NCI-H524 treated with DMSO at 0.1 percent for 48 hours (cell line): Measurements from ENCODE around the gene ZNF618.

ENCODE experiments used
- DNase-seq: peaks from one replicate; lab custom pipeline; 2025; lab: John Stamatoyannopoulos, UW

The ZNF618 gene

GRCh38 chr9:114082763-114083412 lies 206.8 kb downstream of the ZNF618 start:
- DNase-seq, result peak; percentile 72

- DNase-seq, result no peak
Observed at GRCh38 chr9:114083666-114084065, 207.6 kb downstream of the ZNF618 start.

GRCh38 chr9:114084282-114085073 lies 208.4 kb downstream of the ZNF618 start:
- no peak for DNase-seq

GRCh38 chr9:114085387-114085789 lies 209.3 kb downstream of the ZNF618 start:
- no peak for DNase-seq

GRCh38 chr9:114086009-114086408 lies 209.9 kb downstream of the ZNF618 start:
- no peak for DNase-seq

- DNase-seq, result no peak
Observed at GRCh38 chr9:114086607-114087006, 210.5 kb downstream of the ZNF618 start.

- no peak for DNase-seq
Observed at GRCh38 chr9:114087721-114088120, 211.6 kb downstream of the ZNF618 start.

GRCh38 chr9:114088571-114089170 lies 212.6 kb downstream of the ZNF618 start:
- no peak for DNase-seq

GRCh38 chr9:114089206-114089840 lies 213.2 kb downstream of the ZNF618 start:
- DNase-seq, result no peak

- DNase-seq, result no peak
Observed at GRCh38 chr9:114090798-114091197, 214.7 kb downstream of the ZNF618 start.

GRCh38 chr9:114091711-114092110 lies 215.6 kb downstream of the ZNF618 start:
- no peak for DNase-seq

- DNase-seq, result no peak
Observed at GRCh38 chr9:114092336-114092735, 216.2 kb downstream of the ZNF618 start.

- DNase-seq, result no peak
Observed at GRCh38 chr9:114093031-114093471, 216.9 kb downstream of the ZNF618 start.

- DNase-seq, result no peak
Observed at GRCh38 chr9:114093761-114094505, 217.8 kb downstream of the ZNF618 start.

GRCh38 chr9:114094971-114095370 lies 218.9 kb downstream of the ZNF618 start:
- DNase-seq, result no peak

GRCh38 chr9:114096041-114096511 lies 220.0 kb downstream of the ZNF618 start:
- DNase-seq, result no peak

- no peak for DNase-seq
Observed at GRCh38 chr9:114096866-114097612, 220.9 kb downstream of the ZNF618 start.

GRCh38 chr9:114097613-114098020 lies 221.5 kb downstream of the ZNF618 start:
- DNase-seq, result no peak

GRCh38 chr9:114098021-114098935 lies 222.2 kb downstream of the ZNF618 start:
- DNase-seq, result no peak
